H9 (cell line): ENCODE data around the gene ZSWIM4. TPM values are rescaled to one million over a fixed set of nuclear protein-coding genes. Genes with fewer than 3 reads are reported as not detected.

ENCODE experiments used
- DNase-seq: peaks from one replicate; pipeline ENCODE4 v3.0.0-alpha.2; 2017
- H2AFZ ChIP-seq: one replicate; pipeline ENCODE4 v1.6.1; 2013; ENCODE audit warnings: mild to moderate bottlenecking, low read length, control low read depth, moderate library complexity
- H2AK5ac ChIP-seq: 2 replicates; pipeline ENCODE4 v1.6.1; 2013; ENCODE audit warnings: low read length, control low read depth, mixed read lengths; ENCODE audit not compliant: insufficient read length
- H2BK120ac ChIP-seq: one replicate; pipeline ENCODE4 v1.6.1; 2013; ENCODE audit warnings: low read depth, mild to moderate bottlenecking, low read length, control low read depth, inconsistent platforms; ENCODE audit not compliant: poor library complexity, severe bottlenecking
- H2BK12ac ChIP-seq: 2 replicates; pipeline ENCODE4 v1.6.1; 2013; ENCODE audit warnings: low read length, control low read depth, mixed read lengths, low read depth; ENCODE audit not compliant: insufficient read length
- H2BK15ac ChIP-seq: 2 replicates; pipeline ENCODE4 v1.6.1; 2013; ENCODE audit warnings: low read depth, low read length, control low read depth
- H2BK20ac ChIP-seq: one replicate; pipeline ENCODE4 v1.6.1; 2013; ENCODE audit warnings: low read depth, mild to moderate bottlenecking, low read length, control low read depth, inconsistent platforms; ENCODE audit not compliant: poor library complexity, severe bottlenecking
- H2BK5ac ChIP-seq: 2 replicates; pipeline ENCODE4 v1.6.1; 2013; ENCODE audit warnings: low read length, control low read depth, mixed read lengths; ENCODE audit not compliant: insufficient read length
- H3K14ac ChIP-seq: 2 replicates; pipeline ENCODE4 v1.6.1; 2013; ENCODE audit warnings: low read length, control low read depth; ENCODE audit not compliant: insufficient read depth
- H3K18ac ChIP-seq: 2 replicates; pipeline ENCODE4 v1.6.1; 2013; ENCODE audit warnings: low read depth, mild to moderate bottlenecking, mixed read lengths, low read length, control low read depth; ENCODE audit not compliant: insufficient read length
- H3K23ac ChIP-seq: 2 replicates; pipeline ENCODE4 v1.6.1; 2013; ENCODE audit warnings: low read length, control low read depth, mixed read lengths, low read depth; ENCODE audit not compliant: insufficient read length
- H3K23me2 ChIP-seq: 2 replicates; pipeline ENCODE4 v1.6.1; 2013; ENCODE audit warnings: low read depth, mild to moderate bottlenecking, mixed read lengths, low read length, control low read depth; ENCODE audit not compliant: insufficient read length, poor library complexity, severe bottlenecking
- H3K27ac ChIP-seq: 2 replicates; pipeline ENCODE4 v1.5.1; 2013; ENCODE audit warnings: low read length, control low read depth, mixed read lengths, low read depth; ENCODE audit not compliant: insufficient read length
- H3K27me3 ChIP-seq: 2 replicates; pipeline ENCODE4 v1.6.1; 2013; ENCODE audit warnings: low read length, control low read depth, inconsistent platforms; ENCODE audit not compliant: insufficient read depth
- H3K4ac ChIP-seq: 2 replicates; pipeline ENCODE4 v1.6.1; 2013; ENCODE audit warnings: low read depth, mild to moderate bottlenecking, control low read depth, inconsistent platforms, low read length, moderate library complexity
- H3K4me1 ChIP-seq: 2 replicates; pipeline ENCODE4 v1.6.1; 2013; ENCODE audit warnings: low read length, control low read depth, inconsistent platforms; ENCODE audit not compliant: insufficient read depth
- H3K4me2 ChIP-seq: 2 replicates; pipeline ENCODE4 v1.6.1; 2013; ENCODE audit warnings: low read length, control low read depth, mixed read lengths; ENCODE audit not compliant: insufficient read length, insufficient read depth
- H3K56ac ChIP-seq: 2 replicates; pipeline ENCODE4 v1.6.1; 2013; ENCODE audit warnings: low read depth, mild to moderate bottlenecking, mixed read lengths, low read length, control low read depth; ENCODE audit not compliant: insufficient read length
- H3K79me1 ChIP-seq: 2 replicates; pipeline ENCODE4 v1.6.1; 2013; ENCODE audit warnings: low read depth, mild to moderate bottlenecking, moderate library complexity, low read length, control low read depth, inconsistent platforms; ENCODE audit not compliant: insufficient read depth, poor library complexity, severe bottlenecking
- H3K79me2 ChIP-seq: 2 replicates; pipeline ENCODE4 v1.6.1; 2013; ENCODE audit warnings: low read length, control low read depth, inconsistent platforms; ENCODE audit not compliant: insufficient read depth
- H3K9ac ChIP-seq: 2 replicates; pipeline ENCODE4 v1.6.1; 2013; ENCODE audit warnings: low read length, control low read depth, mixed read lengths; ENCODE audit not compliant: insufficient read length; ENCODE audit errors: extremely low read depth
- H3K9me3 ChIP-seq: one replicate; pipeline ENCODE4 v1.6.1; 2013; ENCODE audit warnings: low read depth, low read length, inconsistent platforms; ENCODE audit not compliant: control insufficient read depth
- H3T11ph ChIP-seq: one replicate; pipeline ENCODE4 v1.6.1; 2013; ENCODE audit warnings: mild to moderate bottlenecking, low read length, control low read depth, inconsistent platforms
- H4K20me1 ChIP-seq: one replicate; pipeline ENCODE4 v1.6.1; 2013; ENCODE audit not compliant: control insufficient read depth, insufficient read length, insufficient read depth
- H4K5ac ChIP-seq: 2 replicates; pipeline ENCODE4 v1.6.1; 2013; ENCODE audit warnings: low read depth, mild to moderate bottlenecking, mixed read lengths, low read length, control low read depth; ENCODE audit not compliant: insufficient read length
- H4K8ac ChIP-seq: replicated peaks from 2 replicates; pipeline ENCODE4 v1.6.1; 2013; ENCODE audit warnings: low read length, control low read depth, mixed read lengths, low read depth; ENCODE audit not compliant: insufficient read length
- H4K91ac ChIP-seq: 2 replicates; pipeline ENCODE4 v1.6.1; 2013; ENCODE audit warnings: low read depth, mild to moderate bottlenecking, moderate library complexity, mixed read lengths, low read length, control low read depth; ENCODE audit not compliant: insufficient read length
- H3K27ac Mint-ChIP-seq, 3 experiments: 2 replicates in 2 of 3; 3 replicates in 1 of 3; pipeline ENCODE4 v1.8.0; 2020 to 2021; ENCODE audit warnings: mixed read lengths in 3 of 3, mild to moderate bottlenecking in 1 of 3, moderate library complexity in 1 of 3
- H3K27me3 Mint-ChIP-seq: 2 replicates; pipeline ENCODE4 v1.8.0; 2021; ENCODE audit warnings: low read depth, mild to moderate bottlenecking, moderate library complexity, mixed read lengths
- H3K36me3 Mint-ChIP-seq, 3 experiments: 2 replicates in 2 of 3; 3 replicates in 1 of 3; pipeline ENCODE4 v1.8.0; 2020 to 2021; ENCODE audit warnings: low read depth in 3 of 3, mixed read lengths in 3 of 3; ENCODE audit not compliant: insufficient read depth in 1 of 3
- H3K4me1 Mint-ChIP-seq, 2 experiments: 2 replicates each; pipeline ENCODE4 v1.8.0; 2020; ENCODE audit warnings: mixed read lengths in 2 of 2
- H3K4me3 Mint-ChIP-seq, 2 experiments: 2 replicates in 1 of 2; 3 replicates in 1 of 2; pipeline ENCODE4 v1.8.0; 2020 to 2021; ENCODE audit warnings: mild to moderate bottlenecking in 2 of 2, mixed read lengths in 2 of 2, moderate library complexity in 1 of 2
- H3K9me3 Mint-ChIP-seq, 2 experiments: 2 replicates in 1 of 2; 3 replicates in 1 of 2; pipeline ENCODE4 v1.8.0; 2020; ENCODE audit warnings: mild to moderate bottlenecking in 2 of 2, mixed read lengths in 2 of 2, moderate library complexity in 1 of 2
- CTCF ChIP-seq: fragments of 200-600 bp; sonication (generic); conservative IDR thresholded peaks from 3 replicates; pipeline ENCODE4 v1.8.0; 2021; ENCODE audit warnings: antibody characterized with exemption, mild to moderate bottlenecking
- whole genome bisulfite sequencing: extraction: QIAGEN DNeasy Blood & Tissue Kit; methylation state at CpG from one replicate; pipeline ENCODE4 v1.1.7; 2013; ENCODE audit warnings: missing lambda C conversion rate, low lambda C conversion rate, mixed read lengths; ENCODE audit not compliant: insufficient read length; ENCODE audit errors: extremely low coverage; 5-methylcytosine and 5-hydroxymethylcytosine counted together
- total RNA-seq: library from RNA; stranded (reverse); gene quantifications from 2 replicates; pipeline ENCODE4 v1.2.1, GENCODE V29; 2021

The ZSWIM4 gene
- total RNA-seq, 1 experiment from 2014 or later, result 50.7 TPM

DNA sequence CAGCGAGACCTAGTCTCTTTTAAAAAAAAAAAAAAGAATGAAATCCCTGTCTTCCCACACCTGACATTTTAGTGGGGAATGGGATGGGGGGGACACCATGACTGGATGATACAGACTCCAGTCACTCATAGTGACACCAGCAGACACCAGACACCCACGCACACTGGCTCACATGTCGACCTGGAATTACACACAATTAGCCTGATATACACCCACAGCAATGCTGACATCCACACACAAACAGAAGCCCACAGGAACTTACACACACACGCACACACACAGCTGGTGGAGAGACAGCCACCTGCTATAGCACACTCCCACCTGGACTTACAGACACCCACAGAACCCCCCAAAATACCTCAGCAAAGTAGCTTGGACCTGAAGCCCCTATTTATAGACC is 73.4 kb downstream of the ZSWIM4 start:
- no peaks in the 10 kb centered on the region for H3K79me1 ChIP-seq
- H3K4ac ChIP-seq, result no peak overlapping the region
- no peak overlapping the region for H3K4me2 ChIP-seq
- no peak overlapping the region for H3T11ph ChIP-seq
- no peak overlapping the region for H2BK15ac ChIP-seq
- H4K8ac ChIP-seq, result no peak overlapping the region
- H3K36me3 Mint-ChIP-seq, result no peaks in the 10 kb centered on the region; a peak in 2 of 7 replicates
- no peak overlapping the region for H4K5ac ChIP-seq
- H3K4me1 ChIP-seq, result no peaks in the 10 kb centered on the region
- H3K79me2 ChIP-seq, result no peaks in the 10 kb centered on the region
- H2AK5ac ChIP-seq, result no peak overlapping the region
- H3K27me3 ChIP-seq, result peaks cover 43% of the 10 kb centered on the region; the same call in 1 of the 2 replicates
- no peak for DNase-seq
- H3K18ac ChIP-seq, result no peak overlapping the region
- no peaks in the 10 kb centered on the region for H3K9me3 Mint-ChIP-seq
- no peaks in the 10 kb centered on the region for H4K20me1 ChIP-seq
- H2BK20ac ChIP-seq, result no peak overlapping the region
- H2AFZ ChIP-seq, result no peak overlapping the region
- no peak overlapping the region for H3K27ac ChIP-seq
- H3K9me3 ChIP-seq, result no peaks in the 10 kb centered on the region
- no peak overlapping the region for H3K14ac ChIP-seq
- no peak overlapping the region; a peak in 1 of 5 replicates for H3K4me3 Mint-ChIP-seq
- H3K56ac ChIP-seq, result no peak overlapping the region
- no peak for TF ChIP-seq CTCF
- H2BK120ac ChIP-seq, result no peak overlapping the region
- H2BK5ac ChIP-seq, result no peak overlapping the region
- H4K91ac ChIP-seq, result no peak overlapping the region
- H2BK12ac ChIP-seq, result no peak overlapping the region
- WGBS, result no CpG with 5 or more reads among the region's 4 CpGs
- no peak overlapping the region for H3K9ac ChIP-seq
- H3K4me1 Mint-ChIP-seq, result peaks cover 13 to 15% of the 10 kb centered on the region in 2 experiments
- H3K27me3 Mint-ChIP-seq, result peaks cover 90% of the 10 kb centered on the region
- peaks cover 3% of the 10 kb centered on the region for H3K23me2 ChIP-seq
- H3K27ac Mint-ChIP-seq, result no peak overlapping the region; a peak in 1 of 7 replicates
- H3K23ac ChIP-seq, result no peak overlapping the region
